Measurements from ENCODE around the gene NLRP12.

The NLRP12 gene

GRCh38 chr19:53795019-53795418 is 29.1 kb downstream of the NLRP12 start:
- Histone ChIP-seq H3F3A (ENCODE audit: insufficient read depth) (no peaks in the 10 kb centered on the region), H3K9me2 (replicated peaks; ENCODE audit: insufficient read depth, low read length) (no peaks in the 10 kb centered on the region), H3K4me3 (ENCODE audit: insufficient read depth, low read length, poor library complexity, severe bottlenecking) (no peak overlapping the region), H3K9me3 (ENCODE audit: insufficient read depth, low read length) (no peaks in the 10 kb centered on the region), H3K36me3 (ENCODE audit: low read length) (no peaks in the 10 kb centered on the region), H3K4me2 (ENCODE audit: low read depth, low read length, poor library complexity, severe bottlenecking) (no peak overlapping the region), H3K27me3 (ENCODE audit: low read length) (no peaks in the 10 kb centered on the region), H3K27ac (ENCODE audit: low read depth, low read length) (no peak overlapping the region), H3K9ac (ENCODE audit: low read length) (no peak overlapping the region), H3K79me2 (ENCODE audit: insufficient read depth, low read length) (no peaks in the 10 kb centered on the region), H4K20me1 (ENCODE audit: low read depth, low read length) (no peaks in the 10 kb centered on the region), H2AFZ (ENCODE audit: low read depth, low read length, severe bottlenecking) (no peak overlapping the region)
- no peak for TF ChIP-seq EZH2phosphoT487 (conservative IDR thresholded peaks at IDR 0.05; ENCODE audit: low read length)
- no peak for TF ChIP-seq CTCF (IDR thresholded peaks at IDR 0.05; ENCODE audit: insufficient read depth, low read length, poor library complexity, severe bottlenecking)

- H3K9me2 ChIP-seq (replicated peaks; ENCODE audit: insufficient read depth, low read length), result no peaks in the 10 kb centered on the region
- H3K79me2 ChIP-seq (ENCODE audit: insufficient read depth, low read length), result no peaks in the 10 kb centered on the region
- H4K20me1 ChIP-seq (ENCODE audit: low read depth, low read length), result no peaks in the 10 kb centered on the region
- H3K27me3 ChIP-seq (ENCODE audit: low read length), result no peaks in the 10 kb centered on the region
- H3K9me3 ChIP-seq (ENCODE audit: insufficient read depth, low read length), result no peaks in the 10 kb centered on the region
- H3K4me3 ChIP-seq (ENCODE audit: insufficient read depth, low read length, poor library complexity, severe bottlenecking), result no peak overlapping the region
- H3K9ac ChIP-seq (ENCODE audit: low read length), result no peak overlapping the region
- no peaks in the 10 kb centered on the region for H3K36me3 ChIP-seq (ENCODE audit: low read length)
- H3K27ac ChIP-seq (ENCODE audit: low read depth, low read length), result no peak overlapping the region
- no peak overlapping the region for H2AFZ ChIP-seq (ENCODE audit: low read depth, low read length, severe bottlenecking)
- no peaks in the 10 kb centered on the region for H3F3A ChIP-seq (ENCODE audit: insufficient read depth)
- H3K4me2 ChIP-seq (ENCODE audit: low read depth, low read length, poor library complexity, severe bottlenecking), result no peak overlapping the region
- TF ChIP-seq CTCF (IDR thresholded peaks at IDR 0.05; ENCODE audit: insufficient read depth, low read length, poor library complexity, severe bottlenecking) (peak; percentile 90), EZH2phosphoT487 (conservative IDR thresholded peaks at IDR 0.05; ENCODE audit: low read length) (no peak)
Observed at GRCh38 chr19:53792721-53793433, 31.2 kb downstream of the NLRP12 start.

GRCh38 chr19:53789708-53790678 is 34.1 kb downstream of the NLRP12 start:
- H3K27ac ChIP-seq (ENCODE audit: low read depth, low read length), result no peak overlapping the region
- no peak overlapping the region for H3K4me3 ChIP-seq (ENCODE audit: insufficient read depth, low read length, poor library complexity, severe bottlenecking)
- H3K36me3 ChIP-seq (ENCODE audit: low read length), result no peaks in the 10 kb centered on the region
- no peaks in the 10 kb centered on the region for H3F3A ChIP-seq (ENCODE audit: insufficient read depth)
- no peak overlapping the region for H3K4me2 ChIP-seq (ENCODE audit: low read depth, low read length, poor library complexity, severe bottlenecking)
- no peaks in the 10 kb centered on the region for H3K9me3 ChIP-seq (ENCODE audit: insufficient read depth, low read length)
- H3K27me3 ChIP-seq (ENCODE audit: low read length), result no peaks in the 10 kb centered on the region
- H3K79me2 ChIP-seq (ENCODE audit: insufficient read depth, low read length), result no peaks in the 10 kb centered on the region
- H3K9me2 ChIP-seq (replicated peaks; ENCODE audit: insufficient read depth, low read length), result no peaks in the 10 kb centered on the region
- no peak overlapping the region for H2AFZ ChIP-seq (ENCODE audit: low read depth, low read length, severe bottlenecking)
- H4K20me1 ChIP-seq (ENCODE audit: low read depth, low read length), result no peaks in the 10 kb centered on the region
- TF ChIP-seq CTCF (IDR thresholded peaks at IDR 0.05; ENCODE audit: insufficient read depth, low read length, poor library complexity, severe bottlenecking) (no peak), EZH2phosphoT487 (conservative IDR thresholded peaks at IDR 0.05; ENCODE audit: low read length) (no peak)
- no peak overlapping the region for H3K9ac ChIP-seq (ENCODE audit: low read length)
